GM12801 (cell line): ENCODE results near the gene HP1BP3.

Source experiments
- TF ChIP-seq, protein P1 (sequence below): IDR thresholded peaks from one replicate; pipeline ENCODE4 v1.5.1; 2011; ENCODE audit warnings: control low read depth; ENCODE audit not compliant: insufficient read length; ENCODE audit errors: extremely low read depth

The HP1BP3 gene

DNA sequence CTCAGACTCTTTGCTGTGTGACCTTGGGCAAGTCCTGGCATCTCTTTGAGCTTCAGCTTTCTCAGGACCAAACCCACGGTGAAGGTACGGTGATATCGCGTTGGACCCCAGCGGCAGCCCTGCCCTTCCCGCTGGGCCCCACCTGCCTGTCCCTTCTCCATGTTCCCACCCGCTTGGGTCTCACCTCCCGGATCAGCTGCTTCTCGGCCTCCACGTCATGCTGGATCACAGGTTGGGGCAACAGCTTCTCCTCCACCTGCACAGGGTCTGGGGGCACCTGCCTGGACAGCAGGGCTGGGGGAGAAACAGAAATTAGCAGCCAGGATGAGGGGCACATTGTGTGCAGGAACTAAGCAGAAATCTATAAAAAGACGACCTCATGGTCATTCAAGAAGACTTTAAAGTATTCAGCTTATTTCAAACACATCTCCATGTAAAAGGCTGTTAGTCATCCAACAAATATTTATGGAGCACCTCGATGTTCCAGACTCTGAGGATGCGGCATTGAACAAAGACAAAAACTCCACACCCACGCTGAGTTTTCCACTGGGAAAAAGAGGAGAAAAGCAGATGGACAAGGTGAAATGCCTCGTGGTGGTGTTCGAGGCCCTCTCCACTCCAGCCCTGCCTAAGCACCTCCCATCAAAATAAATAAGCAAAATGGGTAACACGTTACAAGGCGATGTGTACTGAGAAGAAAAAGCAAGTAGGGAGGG lies 88.8 kb downstream of the HP1BP3 start:
- TF ChIP-seq, protein P1, sequence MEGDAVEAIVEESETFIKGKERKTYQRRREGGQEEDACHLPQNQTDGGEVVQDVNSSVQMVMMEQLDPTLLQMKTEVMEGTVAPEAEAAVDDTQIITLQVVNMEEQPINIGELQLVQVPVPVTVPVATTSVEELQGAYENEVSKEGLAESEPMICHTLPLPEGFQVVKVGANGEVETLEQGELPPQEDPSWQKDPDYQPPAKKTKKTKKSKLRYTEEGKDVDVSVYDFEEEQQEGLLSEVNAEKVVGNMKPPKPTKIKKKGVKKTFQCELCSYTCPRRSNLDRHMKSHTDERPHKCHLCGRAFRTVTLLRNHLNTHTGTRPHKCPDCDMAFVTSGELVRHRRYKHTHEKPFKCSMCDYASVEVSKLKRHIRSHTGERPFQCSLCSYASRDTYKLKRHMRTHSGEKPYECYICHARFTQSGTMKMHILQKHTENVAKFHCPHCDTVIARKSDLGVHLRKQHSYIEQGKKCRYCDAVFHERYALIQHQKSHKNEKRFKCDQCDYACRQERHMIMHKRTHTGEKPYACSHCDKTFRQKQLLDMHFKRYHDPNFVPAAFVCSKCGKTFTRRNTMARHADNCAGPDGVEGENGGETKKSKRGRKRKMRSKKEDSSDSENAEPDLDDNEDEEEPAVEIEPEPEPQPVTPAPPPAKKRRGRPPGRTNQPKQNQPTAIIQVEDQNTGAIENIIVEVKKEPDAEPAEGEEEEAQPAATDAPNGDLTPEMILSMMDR: no peak

DNA sequence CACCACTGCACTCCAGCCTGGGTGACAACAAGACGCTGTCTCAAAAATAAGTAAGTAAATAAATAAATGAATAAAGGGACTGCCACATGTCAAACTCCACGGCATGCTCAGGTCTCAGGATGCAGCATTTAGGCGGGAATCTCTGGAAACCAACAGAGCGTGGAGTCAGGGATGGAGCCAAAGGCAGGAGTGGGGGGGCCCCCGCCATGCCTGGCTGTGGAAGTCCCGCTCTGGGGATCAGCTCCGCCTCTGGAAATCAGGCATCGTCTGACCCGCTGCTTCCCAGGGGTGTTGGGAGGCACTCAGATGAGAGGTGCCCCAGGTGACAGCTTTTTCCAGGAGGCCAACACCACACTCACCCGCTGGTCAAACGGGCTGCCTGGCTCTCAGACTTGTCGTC lies 89.5 kb downstream of the HP1BP3 start:
- TF ChIP-seq, protein P1: no peak

DNA sequence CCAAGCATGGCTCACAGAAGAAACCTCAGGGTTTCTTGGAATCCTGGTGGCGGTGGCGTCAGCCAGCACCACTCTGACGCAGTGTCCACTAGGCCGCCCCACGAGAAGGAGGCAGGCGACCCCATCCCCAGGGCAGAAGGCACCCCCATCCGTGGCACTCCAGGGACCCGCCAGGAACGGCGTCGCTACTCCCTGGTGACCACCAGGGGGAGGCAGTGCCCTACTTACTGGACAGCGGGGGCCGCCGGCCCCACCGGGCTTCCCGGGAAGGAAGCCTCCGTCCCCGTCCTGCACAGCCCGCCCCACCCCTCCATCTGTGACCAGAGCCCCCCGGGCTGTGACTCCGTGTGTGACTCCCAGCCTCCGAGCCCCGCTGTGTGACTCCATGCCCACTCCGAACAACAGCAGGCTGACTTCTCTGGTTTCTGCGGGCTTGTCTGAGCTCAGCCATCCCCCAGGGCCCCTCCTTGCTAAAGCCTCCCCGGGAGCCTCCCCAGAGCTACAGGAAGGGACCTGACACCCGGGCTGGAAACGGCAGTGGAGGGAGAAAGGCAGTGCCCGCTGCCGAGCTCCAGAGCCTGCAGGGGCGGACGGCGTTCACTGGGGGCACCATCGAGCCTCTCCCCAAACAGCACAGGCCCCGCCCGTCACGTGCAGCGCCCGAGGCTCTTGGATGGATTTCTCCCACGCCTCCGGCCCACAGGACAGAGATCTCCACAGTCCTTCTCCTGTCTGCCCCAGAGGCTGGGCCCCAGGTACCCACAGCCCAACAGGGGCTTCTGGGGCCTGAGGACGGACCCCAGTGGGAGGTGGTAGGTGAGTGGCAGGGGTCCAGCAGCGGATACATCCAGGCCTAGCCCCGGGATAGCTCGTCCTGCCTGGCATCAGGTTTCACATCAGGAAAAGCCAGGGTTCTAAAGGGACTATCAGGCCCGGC lies 90.4 kb downstream of the HP1BP3 start:
- TF ChIP-seq, protein P1: no peak

DNA sequence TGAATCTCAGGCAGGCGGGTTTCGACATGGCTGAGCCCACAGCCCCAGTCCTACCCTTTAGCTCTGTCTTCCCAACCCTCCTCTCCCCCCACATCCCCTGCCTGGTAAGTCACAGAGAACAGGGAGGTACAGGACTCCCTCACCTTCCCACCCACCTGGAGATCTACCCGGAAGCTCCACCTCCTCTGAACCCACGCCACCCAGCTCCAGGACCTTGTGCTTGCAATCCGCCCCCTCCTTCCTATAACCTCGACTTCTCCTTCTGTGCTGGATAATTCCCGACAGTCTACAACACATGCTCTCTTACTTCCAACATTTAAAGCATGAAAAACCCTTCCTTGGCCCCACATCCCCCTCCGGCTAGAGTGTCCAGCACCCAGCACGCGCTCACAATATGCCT lies 91.6 kb downstream of the HP1BP3 start:
- TF ChIP-seq, protein P1: no peak

DNA sequence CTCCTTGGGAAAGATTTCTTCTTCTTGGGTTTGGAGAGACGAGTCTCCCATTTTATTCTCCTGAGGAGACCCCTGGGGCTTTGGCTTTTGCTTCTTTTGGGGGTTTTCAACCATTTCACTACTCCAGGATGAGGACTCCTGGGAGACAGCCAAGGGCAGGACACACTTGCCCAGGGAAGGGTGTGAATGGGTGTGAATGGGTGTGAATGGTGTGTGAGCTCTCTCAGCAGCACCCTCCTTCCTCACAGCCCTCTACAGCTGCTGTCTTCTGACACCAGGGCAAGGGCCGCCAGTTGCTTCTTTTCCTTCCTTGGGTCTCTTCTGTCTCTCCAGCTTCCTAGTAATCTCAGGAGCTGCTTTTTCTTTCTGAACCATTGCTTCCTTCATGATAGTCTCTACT lies 93.5 kb downstream of the HP1BP3 start:
- TF ChIP-seq, protein P1: no peak
